Measurements from ENCODE around the gene TMEM238L.

GRCh38 chr17:10821054-10821453 lies 17.2 kb upstream of the TMEM238L start:
- TF ChIP-seq CTCF (IDR thresholded peaks at IDR 0.05): no peak
- TF ChIP-seq POLR2A (IDR thresholded peaks at IDR 0.05): no peak
